Left lung (tissue), 10 donors: ENCODE data around the gene ZNF407. TPM values are rescaled to one million over a fixed set of nuclear protein-coding genes. Genes with fewer than 3 reads are reported as not detected.

Source experiments
- ATAC-seq: fragments of 200-7000 bp; cut with Tn5 transposase; one replicate; pipeline ENCODE4 v1.9.1; 2020; ENCODE audit warnings: moderate library complexity
- DNase-seq, 4 donors: peaks; one replicate each; pipeline ENCODE4 v3.0.0-alpha.2; 2013 to 2020
- H3K27ac ChIP-seq, 2 donors: fragments of 200-600 bp; sonication (generic) in 1 of 2; one replicate each; pipeline versions ENCODE4 v1.5.0 to v1.8.0; 2020 to 2021
- H3K27me3 ChIP-seq, 2 donors: fragments of 200-600 bp; sonication (generic) in 1 of 2; one replicate each; pipeline versions ENCODE4 v1.5.0 to v1.8.0; 2020 to 2021
- H3K36me3 ChIP-seq, 2 donors: fragments of 200-600 bp; sonication (generic) in 1 of 2; one replicate each; pipeline versions ENCODE4 v1.5.0 to v1.8.0; 2020 to 2021
- H3K4me1 ChIP-seq, 2 donors: fragments of 200-600 bp; one replicate each; pipeline ENCODE4 v1.8.0; 2021
- H3K4me3 ChIP-seq, 2 donors: fragments of 200-600 bp; sonication (generic) in 1 of 2; one replicate each; pipeline versions ENCODE4 v1.5.0 to v1.8.0; 2020 to 2021; ENCODE audit warnings: mild to moderate bottlenecking in 1 of 2
- H3K9me3 ChIP-seq, 2 donors: fragments of 200-600 bp; sonication (generic) in 1 of 2; one replicate each; pipeline versions ENCODE4 v1.5.0 to v1.8.0; 2020 to 2021
- CTCF ChIP-seq, 2 donors: fragments of 200-600 bp; sonication (generic) in 1 of 2; IDR thresholded peaks; one replicate each; pipeline versions ENCODE4 v1.5.0 to v1.8.0; 2021; ENCODE audit warnings: antibody characterized with exemption in 2 of 2
- intact Hi-C, 2 donors: fragments of 100-400 bp; cut with DNase I; formaldehyde crosslinking; loops; one replicate each; pipeline versions ENCODE4 v1.11.2 to v1.14.2; 2022
- polyA plus RNA-seq, 6 donors: library from polyadenylated mRNA; unstranded; fragments of 120-200 nt; gene quantifications; one replicate each; pipeline ENCODE4 v1.2.1, GENCODE V29; 2013; ENCODE audit not compliant: insufficient read length in 6 of 6
- total RNA-seq, 2 donors: library from RNA; stranded (reverse); fragmentation: NEBNext Ultra II Directional; extraction: Animal tissue kit (Norgen Biotek cat#: 25700); gene quantifications; one replicate each; pipeline ENCODE4 v1.2.1, GENCODE V29; 2021
- donor health status: DM: no; HTN: yes; CAD: no.
- donor health status: DM: no; HTN: no; CAD: no.

The ZNF407 gene
- total and polyA plus RNA-seq, 8 donors, result 10.3 to 16.7 (median 11.3) TPM

GRCh38 chr18:74635224-74635975 lies 37.7 kb downstream of the ZNF407 start:
- Histone ChIP-seq H3K4me3 (no peak overlapping the region), H3K27me3 (no peaks in the 10 kb centered on the region), H3K9me3 (no peaks in the 10 kb centered on the region), H3K27ac (no peak overlapping the region), H3K4me1 (peaks cover 0 to 25% of the 10 kb centered on the region in 2 donors), H3K36me3 (peaks cover 0 to 34% of the 10 kb centered on the region in 2 donors)
- intact Hi-C loops, result no loop called here
- ATAC-seq (peak; percentile 77), DNase-seq (no peak)
- no peak for TF ChIP-seq CTCF (IDR thresholded peaks at IDR 0.05)

- TF ChIP-seq CTCF (IDR thresholded peaks at IDR 0.05), result no peak
- Histone ChIP-seq H3K9me3 (no peaks in the 10 kb centered on the region), H3K4me3 (no peak overlapping the region), H3K27me3 (no peaks in the 10 kb centered on the region), H3K27ac (no peak overlapping the region), H3K36me3 (peaks cover 0 to 36% of the 10 kb centered on the region in 2 donors), H3K4me1 (peaks cover 0 to 11% of the 10 kb centered on the region in 2 donors)
- intact Hi-C loops, result no loop called here
- DNase-seq, result no peak
- no peak for ATAC-seq
Observed at GRCh38 chr18:74637070-74637469, 39.4 kb downstream of the ZNF407 start.

GRCh38 chr18:74638210-74638609 lies 40.5 kb downstream of the ZNF407 start:
- TF ChIP-seq CTCF (IDR thresholded peaks at IDR 0.05), result no peak
- no peak overlapping the region for H3K27ac ChIP-seq

GRCh38 chr18:74644713-74645112 lies 47.0 kb downstream of the ZNF407 start:
- Histone ChIP-seq H3K27me3 (no peaks in the 10 kb centered on the region), H3K27ac (no peak overlapping the region), H3K4me3 (no peak overlapping the region), H3K9me3 (no peaks in the 10 kb centered on the region), H3K36me3 (peaks cover 0 to 22% of the 10 kb centered on the region in 2 donors), H3K4me1 (no peaks in the 10 kb centered on the region)
- intact Hi-C loops, result no loop called here
- DNase-seq (no peak), ATAC-seq (no peak)
- no peak for TF ChIP-seq CTCF (IDR thresholded peaks at IDR 0.05)

More at GRCh38 chr18:74638210-74638609, 40.5 kb downstream of the ZNF407 start:
- intact Hi-C loops, result no loop called here
- H3K27me3 ChIP-seq, result no peaks in the 10 kb centered on the region
- H3K4me3 ChIP-seq, result no peak overlapping the region
- H3K4me1 ChIP-seq, result peaks cover 0 to 6% of the 10 kb centered on the region in 2 donors
- DNase-seq (no peak), ATAC-seq (no peak)
- H3K9me3 ChIP-seq, result no peaks in the 10 kb centered on the region
- H3K36me3 ChIP-seq, result peaks cover 0 to 31% of the 10 kb centered on the region in 2 donors

- Histone ChIP-seq H3K9me3 (no peaks in the 10 kb centered on the region), H3K27ac (no peak overlapping the region), H3K4me3 (no peak overlapping the region), H3K27me3 (no peaks in the 10 kb centered on the region), H3K36me3 (peaks cover 0 to 22% of the 10 kb centered on the region in 2 donors), H3K4me1 (no peaks in the 10 kb centered on the region)
- intact Hi-C loops, result no loop called here
- no peak for TF ChIP-seq CTCF (IDR thresholded peaks at IDR 0.05)
- no peak for DNase-seq
- no peak for ATAC-seq
Observed at GRCh38 chr18:74645679-74646078, 48.0 kb downstream of the ZNF407 start.
